HG02759 (cell line): Measurements from ENCODE around the gene RNF222.
"Not testable (repeated sequence)": the region's sequence is repeated elsewhere in the genome, so short reads cannot be mapped to it uniquely, and the experiment has no call there.

Experiments
- ATAC-seq: cut with Tn5 transposase; IDR thresholded peaks from one replicate; pipeline ENCODE4 v1.9.1; 2021; ENCODE audit warnings: mild to moderate bottlenecking, moderate library complexity; ENCODE audit not compliant: unreplicated experiment

RNF222 gene

DNA sequence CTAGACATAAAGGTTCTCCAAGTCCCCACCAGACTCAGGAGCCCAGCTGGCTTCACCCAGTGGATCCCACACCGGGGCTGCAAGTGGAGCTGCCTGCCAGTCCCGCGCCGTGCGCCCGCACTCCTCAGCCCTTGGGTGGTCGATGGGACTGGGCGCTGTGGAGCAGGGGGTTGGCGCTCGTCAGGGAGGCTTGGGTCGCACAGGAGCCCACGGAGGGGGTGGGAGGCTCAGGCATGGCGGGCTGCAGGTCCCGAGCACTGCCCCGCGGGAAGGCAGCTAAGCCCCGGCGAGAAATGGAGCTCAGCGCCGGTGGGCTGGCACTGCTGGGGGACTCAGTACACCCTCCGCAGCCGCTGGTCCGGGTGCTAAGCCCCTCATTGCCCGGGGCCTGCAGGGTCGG, 50.6 kb downstream of the RNF222 start:
- ATAC-seq = not testable (repeated sequence)

DNA sequence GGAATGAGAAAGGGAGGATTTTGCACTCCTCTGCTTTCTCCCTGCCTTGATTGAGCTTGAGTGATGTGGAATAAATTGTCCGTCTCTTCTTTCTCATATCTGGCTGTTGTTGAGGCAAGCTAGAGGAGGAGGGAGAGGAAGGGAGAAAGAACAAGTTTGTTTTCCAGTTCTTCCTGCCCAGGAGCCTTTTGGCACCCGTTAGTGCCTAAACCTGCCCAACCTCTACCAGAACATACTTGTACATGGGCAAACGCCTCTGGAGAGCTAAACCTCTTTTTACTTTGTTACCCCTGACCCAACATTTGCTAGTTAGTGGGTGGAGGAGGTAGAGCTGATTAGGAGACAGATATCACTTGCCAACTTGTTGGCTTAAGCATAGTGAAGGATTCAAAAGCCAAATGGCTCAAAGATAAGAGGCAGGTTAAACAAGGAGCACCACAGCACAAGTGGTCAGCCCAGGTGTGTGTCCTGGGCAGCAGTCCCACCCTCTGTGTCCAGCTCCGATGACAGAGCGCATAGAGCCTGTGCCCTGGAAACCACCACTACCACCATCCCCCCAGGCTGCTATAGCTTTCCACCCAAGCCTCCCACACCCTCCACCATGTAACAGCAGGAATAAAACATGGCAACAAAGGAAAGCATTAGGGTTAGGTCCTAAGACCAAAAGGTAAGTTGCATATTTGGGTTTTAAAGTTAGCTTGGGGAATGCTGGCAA, 51.5 kb downstream of the RNF222 start:
- ATAC-seq = no peak

DNA sequence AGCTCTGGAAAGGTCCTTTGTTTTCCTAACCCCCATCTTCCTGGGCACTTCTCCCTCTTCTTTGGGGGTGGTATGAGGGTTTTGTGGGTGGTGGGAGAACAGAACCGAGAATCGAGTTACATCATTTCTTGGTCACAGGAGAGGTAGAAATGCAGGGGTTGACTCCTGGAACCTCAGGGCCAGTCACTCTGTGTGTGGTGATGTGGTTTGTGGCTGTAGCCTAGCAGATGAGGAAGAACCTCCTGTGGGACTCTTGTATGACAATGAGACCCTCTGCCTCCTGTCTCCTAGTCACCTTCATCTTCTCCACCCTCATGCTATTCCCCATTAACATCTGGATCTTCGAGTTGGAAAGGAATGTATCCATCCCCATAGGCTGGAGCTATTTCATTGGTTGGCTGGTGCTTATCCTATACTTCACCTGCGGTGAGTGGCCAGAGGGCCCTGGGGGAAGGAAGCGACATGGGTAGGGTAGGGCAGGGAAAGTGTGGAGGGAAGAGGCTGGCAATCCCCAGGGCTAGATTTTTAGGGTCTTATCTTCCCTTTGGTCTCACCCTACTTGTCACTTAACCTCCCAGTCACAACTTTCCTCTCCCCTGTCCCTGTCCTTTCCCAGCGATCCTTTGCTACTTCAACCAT, 52.5 kb downstream of the RNF222 start:
- ATAC-seq = no peak

DNA sequence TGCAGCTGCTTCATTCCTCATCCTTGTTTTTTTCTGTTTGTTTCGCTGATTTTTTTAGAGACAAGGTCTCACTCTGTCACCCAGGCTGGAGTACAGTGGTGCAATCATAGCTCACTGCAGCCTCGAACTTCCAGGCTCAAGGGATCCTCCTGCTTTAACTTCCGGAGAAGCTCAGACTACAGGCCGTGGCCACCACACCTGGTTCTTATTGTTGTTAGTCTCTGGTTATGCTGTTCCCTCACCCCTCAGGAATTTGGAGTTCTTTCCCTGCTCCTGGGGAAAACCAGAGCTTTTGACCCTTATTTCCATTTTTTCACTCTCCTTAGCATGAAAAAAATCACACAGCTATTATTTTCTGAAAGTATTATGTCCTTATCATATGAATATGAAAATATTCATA, 56.2 kb downstream of the RNF222 start:
- ATAC-seq = no peak
